Spinal cord (tissue), 10 donors: ENCODE results near the gene ZNF784. TPM values are rescaled to one million over a fixed set of nuclear protein-coding genes. Genes with fewer than 3 reads are reported as not detected.

Source experiments
- DNase-seq, 6 donors: peaks; one replicate each; pipeline versions ENCODE4 v3.0.0 to v3.0.0-alpha.2; 2013 to 2015; ENCODE audit warnings: low spot score in 6 of 6, low read depth in 4 of 6
- H3K27ac ChIP-seq: one replicate; pipeline ENCODE4 v1.5.1; 2013; ENCODE audit warnings: low read depth, low read length, control low read depth
- H3K27me3 ChIP-seq: one replicate; pipeline ENCODE4 v1.6.1; 2013; ENCODE audit warnings: low read length; ENCODE audit not compliant: control insufficient read depth, insufficient read depth
- H3K36me3 ChIP-seq: one replicate; pipeline ENCODE4 v1.6.1; 2013; ENCODE audit warnings: low read length; ENCODE audit not compliant: control insufficient read depth, insufficient read depth
- H3K4me1 ChIP-seq: one replicate; pipeline ENCODE4 v1.6.1; 2013; ENCODE audit warnings: low read length; ENCODE audit not compliant: control insufficient read depth, insufficient read depth
- H3K4me3 ChIP-seq: one replicate; pipeline ENCODE4 v1.5.1; 2013; ENCODE audit warnings: low read depth, low read length, control low read depth
- H3K9me3 ChIP-seq: one replicate; pipeline ENCODE4 v1.6.1; 2013; ENCODE audit warnings: low read length; ENCODE audit not compliant: control insufficient read depth, insufficient read depth
- WGBS: methylation state at CpG from one replicate; pipeline ENCODE4 v1.1.5; 2013; ENCODE audit warnings: missing lambda C conversion rate; ENCODE audit not compliant: insufficient coverage; 5-methylcytosine and 5-hydroxymethylcytosine counted together
- polyA plus RNA-seq, 2 donors: library from polyadenylated mRNA; unstranded; fragments of 120-200 nt; gene quantifications; one replicate each; pipeline ENCODE4 v1.2.1, GENCODE V29; 2013; ENCODE audit not compliant: insufficient read length in 2 of 2
- total RNA-seq, 2 donors: library from RNA; depleted of rRNA in 1 of 2; stranded (reverse); fragments of 120-200 nt in 1 of 2; fragments of >200 nt in 1 of 2; gene quantifications; one replicate each; pipeline versions ENCODE4 v1.2.3 to v1.2.4, GENCODE V29; 2013 to 2014
- donor health status: healthy.

ZNF784 gene
- total and polyA plus RNA-seq, 4 donors: 2.9 to 12.8 (median 8.1) TPM

DNA sequence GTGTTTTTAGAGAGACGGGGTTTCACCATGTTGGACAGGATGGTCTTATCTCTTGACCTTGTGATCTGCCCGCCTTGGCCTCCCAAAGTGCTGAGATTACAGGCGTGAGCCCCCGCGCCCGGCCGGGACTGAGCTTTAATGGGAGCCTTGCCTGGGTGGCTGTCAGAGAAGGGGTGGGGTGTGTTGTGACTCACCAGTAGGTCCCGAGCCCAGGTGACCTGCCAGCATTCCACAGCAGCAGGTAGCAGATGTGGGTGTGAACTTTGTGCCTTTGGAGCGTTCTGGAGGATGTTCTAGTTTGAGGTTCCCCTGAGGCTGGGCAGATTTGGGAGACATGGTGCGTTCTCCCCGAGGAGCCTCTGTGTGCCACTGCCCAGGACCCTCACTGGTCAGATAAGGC is 43.6 kb upstream of the ZNF784 start:
- Histone ChIP-seq H3K36me3 (peaks cover 87% of the 10 kb centered on the region), H3K27me3 (no peaks in the 10 kb centered on the region)

DNA sequence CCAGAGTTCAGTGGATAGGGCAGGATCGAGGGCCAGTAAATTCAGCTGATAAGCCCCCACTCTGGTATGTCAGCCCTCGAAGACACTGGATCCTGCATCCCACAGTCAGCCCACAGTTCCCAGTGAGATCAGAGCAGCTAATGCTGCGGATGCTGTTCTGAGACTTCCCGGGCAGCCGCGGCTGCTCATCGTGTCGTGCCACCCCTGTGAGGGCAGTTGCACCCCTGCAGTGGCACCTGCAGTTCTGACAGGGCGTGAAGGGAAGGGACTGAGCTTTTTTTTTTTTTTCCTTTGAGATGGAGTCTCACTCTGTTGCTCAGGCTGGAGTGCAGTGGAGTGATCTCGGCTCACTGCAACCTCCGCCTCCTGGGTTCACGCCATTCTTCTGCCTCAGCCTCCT is 43.1 kb upstream of the ZNF784 start:
- 89% methylated on average over 10 of the region's 12 CpGs for WGBS
- peaks cover 3% of the 10 kb centered on the region for H3K4me1 ChIP-seq

More for the DNA sequence above, 43.6 kb upstream of the ZNF784 start:
- H3K4me1 ChIP-seq: peaks cover 3% of the 10 kb centered on the region
- DNase-seq: no peak
- 93% methylated on average over 11 of the region's 11 CpGs for WGBS
- no peak overlapping the region for H3K27ac ChIP-seq
- H3K9me3 ChIP-seq: no peaks in the 10 kb centered on the region
- no peak overlapping the region for H3K4me3 ChIP-seq

DNA sequence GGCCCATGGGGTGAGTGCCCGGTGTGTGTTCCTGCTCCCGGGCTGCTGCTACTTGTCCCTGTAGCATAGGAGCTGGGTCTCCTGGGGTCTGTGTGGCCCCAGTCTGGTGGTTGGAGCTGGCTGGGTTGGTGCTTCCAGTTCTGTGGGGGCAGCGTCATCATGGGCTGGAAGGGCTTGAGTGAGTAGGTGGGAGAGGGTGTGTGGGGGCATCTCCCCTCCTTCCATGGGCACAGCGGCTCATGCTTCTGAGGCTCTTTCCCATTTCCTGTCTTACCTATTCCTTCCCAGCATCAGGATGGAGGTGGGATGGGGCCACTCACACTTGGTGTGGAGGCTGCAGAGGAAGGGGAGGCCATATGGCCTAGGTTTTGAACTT is 42.6 kb upstream of the ZNF784 start:
- Histone ChIP-seq H3K36me3 (peaks cover 94% of the 10 kb centered on the region), H3K27me3 (no peaks in the 10 kb centered on the region)
- DNase-seq: no peak

More for the DNA sequence above, 43.1 kb upstream of the ZNF784 start:
- Histone ChIP-seq H3K9me3 (no peaks in the 10 kb centered on the region), H3K27ac (no peak overlapping the region), H3K27me3 (no peaks in the 10 kb centered on the region), H3K4me3 (no peak overlapping the region), H3K36me3 (peaks cover 89% of the 10 kb centered on the region)
- DNase-seq: no peak

DNA sequence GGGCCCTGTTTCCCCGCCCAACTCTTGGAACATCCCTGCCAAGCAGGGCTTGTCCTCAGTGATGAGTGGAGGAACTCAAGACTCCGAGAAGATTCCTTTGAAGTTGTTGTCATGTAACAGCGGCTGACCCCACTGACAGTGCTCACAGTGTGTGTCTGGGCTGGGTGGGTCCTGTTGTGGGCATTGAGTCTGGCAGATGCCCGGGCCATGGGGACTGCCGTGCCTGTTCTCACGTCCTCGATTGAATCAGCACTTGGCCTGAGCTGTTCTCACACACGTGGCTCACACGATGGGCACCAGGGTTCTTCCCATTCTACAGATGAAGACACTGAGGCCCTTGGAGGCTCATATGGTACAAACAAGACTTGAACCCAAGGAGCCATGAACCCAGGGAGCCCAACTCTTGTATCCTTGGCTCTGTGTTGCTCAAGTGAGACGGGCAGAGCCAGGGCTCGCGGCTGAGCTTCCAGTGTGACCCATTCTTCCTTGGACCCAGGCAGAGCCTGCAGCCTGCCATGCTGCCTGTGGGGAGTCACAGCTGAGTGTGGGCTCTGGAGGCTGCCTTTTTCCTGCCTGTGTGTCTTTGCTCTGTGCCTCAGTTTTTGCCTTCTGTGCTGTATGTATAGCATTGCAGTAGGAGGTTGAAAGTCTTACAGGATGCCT is 42.1 kb upstream of the ZNF784 start:
- peaks cover 94% of the 10 kb centered on the region for H3K36me3 ChIP-seq
- H3K27ac ChIP-seq: no peak overlapping the region
- H3K4me3 ChIP-seq: no peak overlapping the region
- H3K9me3 ChIP-seq: no peaks in the 10 kb centered on the region
- DNase-seq: no peak
- H3K4me1 ChIP-seq: peaks cover 2% of the 10 kb centered on the region
- 90% methylated on average over 12 of the region's 12 CpGs for WGBS
- no peaks in the 10 kb centered on the region for H3K27me3 ChIP-seq

More for the DNA sequence above, 42.6 kb upstream of the ZNF784 start:
- Histone ChIP-seq H3K27ac (no peak overlapping the region), H3K4me1 (peaks cover 3% of the 10 kb centered on the region), H3K4me3 (no peak overlapping the region), H3K9me3 (no peaks in the 10 kb centered on the region)
- 93% methylated on average over 3 of the region's 4 CpGs for WGBS

DNA sequence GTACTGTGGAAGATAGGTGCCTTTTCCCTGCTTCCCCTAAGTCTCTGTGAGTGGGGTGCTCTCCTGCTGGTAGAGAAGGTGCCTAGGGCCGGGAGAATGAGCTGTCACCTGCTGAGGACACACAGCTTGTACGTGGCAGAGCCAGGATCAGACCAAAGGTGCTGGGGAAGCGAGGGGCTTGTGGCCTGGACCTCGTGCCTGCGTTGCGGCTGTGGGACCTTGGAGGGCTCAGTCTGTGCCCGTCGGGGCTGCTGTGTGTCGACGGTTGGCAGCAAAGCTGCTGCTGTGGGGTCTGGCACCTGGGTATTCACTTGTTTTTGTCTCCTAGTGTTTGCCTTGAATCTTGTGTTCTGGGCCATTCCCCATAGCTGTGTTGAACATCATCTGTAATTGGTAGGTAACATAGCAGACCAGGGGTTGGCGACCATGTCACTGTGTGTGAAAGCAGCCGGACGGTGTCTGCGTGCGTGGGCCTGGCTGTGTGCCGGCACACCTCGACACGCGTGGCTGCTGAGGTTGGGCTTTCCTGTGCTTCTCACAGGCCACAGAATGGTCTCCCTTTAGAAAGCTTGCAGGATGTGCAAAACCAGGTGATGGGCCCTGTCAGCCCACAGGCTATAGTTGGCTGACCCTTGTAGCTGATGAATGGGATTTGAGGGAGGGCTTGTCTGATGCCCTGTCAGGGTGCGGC is 39.6 kb upstream of the ZNF784 start:
- WGBS: 90% methylated on average over 20 of the region's 20 CpGs
- Histone ChIP-seq H3K9me3 (no peaks in the 10 kb centered on the region), H3K27ac (no peak overlapping the region), H3K4me1 (peaks cover 9% of the 10 kb centered on the region), H3K36me3 (peaks cover 94% of the 10 kb centered on the region), H3K27me3 (no peaks in the 10 kb centered on the region), H3K4me3 (no peak overlapping the region)
- no peak for DNase-seq

DNA sequence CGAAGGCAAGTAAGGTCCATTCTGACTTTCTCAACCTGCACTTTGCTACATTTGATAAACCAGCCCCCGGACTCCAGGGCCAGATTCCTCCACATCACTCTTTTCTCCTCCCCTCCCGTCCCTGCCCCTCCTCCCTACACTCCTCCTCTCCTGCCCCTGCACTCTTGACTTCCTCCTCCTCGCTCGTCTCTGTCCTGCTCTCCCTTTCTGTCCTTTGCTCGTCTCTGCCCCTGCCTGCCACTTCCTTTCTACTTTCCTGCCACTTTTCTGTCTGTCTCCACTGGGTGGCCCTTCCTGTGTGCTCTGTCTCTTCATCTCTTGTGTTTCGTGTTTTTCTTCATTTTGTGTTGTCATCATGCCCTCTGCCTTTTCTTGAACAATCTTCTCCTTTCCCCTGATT is 37.5 kb upstream of the ZNF784 start:
- no peaks in the 10 kb centered on the region for H3K27me3 ChIP-seq
- no peaks in the 10 kb centered on the region for H3K9me3 ChIP-seq
- 67% methylated on average over 7 of the region's 7 CpGs for WGBS
- DNase-seq: no peak
- peaks cover 26% of the 10 kb centered on the region for H3K4me1 ChIP-seq
- H3K27ac ChIP-seq: no peak overlapping the region
- no peak overlapping the region for H3K4me3 ChIP-seq
- peaks cover 84% of the 10 kb centered on the region for H3K36me3 ChIP-seq

DNA sequence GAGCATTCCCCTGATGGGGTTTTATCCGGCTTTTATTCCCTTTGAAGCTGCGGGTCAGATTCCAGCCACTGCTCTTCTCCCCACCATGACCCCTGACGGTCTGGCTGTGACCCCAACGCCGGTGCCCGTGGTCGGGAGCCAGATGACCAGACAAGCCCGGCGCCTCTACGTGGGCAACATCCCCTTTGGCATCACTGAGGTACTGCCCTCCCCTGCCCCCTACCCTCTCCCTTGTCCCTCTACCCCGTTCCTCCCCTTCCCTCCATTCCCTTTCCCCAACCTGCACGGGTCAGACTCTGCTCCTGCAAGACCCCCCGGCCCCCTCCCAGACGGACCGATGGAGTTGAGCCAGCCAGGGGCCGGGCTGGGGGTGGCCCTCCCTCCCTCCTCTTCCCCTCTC is 36.6 kb upstream of the ZNF784 start:
- H3K36me3 ChIP-seq: peaks cover 76% of the 10 kb centered on the region
- WGBS: 81% methylated on average over 14 of the region's 16 CpGs
- no peaks in the 10 kb centered on the region for H3K27me3 ChIP-seq
- no peaks in the 10 kb centered on the region for H3K9me3 ChIP-seq
- DNase-seq: no peak
- peaks cover 26% of the 10 kb centered on the region for H3K4me1 ChIP-seq
- H3K4me3 ChIP-seq: no peak overlapping the region
- H3K27ac ChIP-seq: no peak overlapping the region

DNA sequence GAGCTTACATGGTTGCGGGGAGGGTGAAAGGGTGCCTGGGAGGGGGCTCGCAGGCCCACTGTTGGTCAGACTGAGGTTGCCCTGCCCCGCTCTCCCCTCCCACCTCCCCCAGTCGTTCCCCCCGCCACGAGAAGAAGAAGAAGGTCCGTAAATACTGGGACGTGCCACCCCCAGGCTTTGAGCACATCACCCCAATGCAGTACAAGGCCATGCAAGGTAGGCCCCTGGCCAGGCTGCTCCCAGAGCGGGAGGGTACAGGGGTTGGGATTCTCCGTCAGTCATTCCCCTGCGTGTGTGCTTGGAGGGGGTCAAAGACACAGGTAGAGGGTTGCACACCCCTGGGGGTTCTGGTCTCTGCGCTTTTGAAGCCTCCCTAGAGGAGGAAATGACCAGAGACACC is 36.0 kb upstream of the ZNF784 start:
- no peak overlapping the region for H3K27ac ChIP-seq
- no peak overlapping the region for H3K4me3 ChIP-seq
- 95% methylated on average over 5 of the region's 12 CpGs for WGBS
- H3K27me3 ChIP-seq: no peaks in the 10 kb centered on the region
- peaks cover 26% of the 10 kb centered on the region for H3K4me1 ChIP-seq
- no peak for DNase-seq
- peaks cover 70% of the 10 kb centered on the region for H3K36me3 ChIP-seq
- H3K9me3 ChIP-seq: no peaks in the 10 kb centered on the region

DNA sequence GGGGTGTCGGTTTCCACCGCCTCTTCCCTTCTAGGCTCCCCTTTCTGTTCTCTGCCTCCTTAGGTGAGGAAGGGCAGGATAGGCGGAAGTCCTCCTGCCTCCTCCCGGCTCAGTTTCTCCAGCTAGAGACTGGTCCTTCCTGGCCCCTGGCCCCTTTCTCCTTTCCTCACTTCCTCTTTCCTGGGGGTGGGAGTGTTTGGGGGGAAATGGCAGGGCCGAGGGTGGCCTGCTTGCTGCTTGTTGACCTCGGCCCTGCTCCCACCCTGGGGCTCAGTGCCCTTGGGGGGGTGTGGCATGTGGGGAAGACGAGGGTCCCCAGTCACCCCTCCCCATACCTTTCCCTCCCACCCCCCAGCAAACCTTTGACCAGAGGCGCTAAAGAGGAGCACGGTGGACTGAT is 35.5 kb upstream of the ZNF784 start:
- no peak for DNase-seq
- 76% methylated on average over 2 of the region's 9 CpGs for WGBS
- H3K27ac ChIP-seq: no peak overlapping the region
- H3K4me1 ChIP-seq: peaks cover 26% of the 10 kb centered on the region
- no peaks in the 10 kb centered on the region for H3K9me3 ChIP-seq
- peaks cover 69% of the 10 kb centered on the region for H3K36me3 ChIP-seq
- no peak overlapping the region for H3K4me3 ChIP-seq
- H3K27me3 ChIP-seq: no peaks in the 10 kb centered on the region
